ENCODE measurements around the gene CFDP1.

Gene CFDP1

GRCh38 chr16:75392906-75393305, 40.4 kb downstream of the CFDP1 start:
- H3K9me3 ChIP-seq: no peaks in the 10 kb centered on the region
- no peak for DNase-seq
- intact Hi-C loops (cut with DNase I; ENCODE audit: low total_unique reads): no loop called here
- peak overlapping the region; percentile 30 to 40 for H3K27ac ChIP-seq
- no peak for TF ChIP-seq CTCF (IDR thresholded peaks at IDR 0.05)
- peaks cover 0 to 25% (median 7%) of the 10 kb centered on the region in 3 donors for H3K36me3 ChIP-seq
- H3K27me3 ChIP-seq: no peaks in the 10 kb centered on the region
- H3K4me3 ChIP-seq: no peak overlapping the region
- H3K4me1 ChIP-seq: peaks cover 0 to 73% (median 26%) of the 10 kb centered on the region in 4 donors

GRCh38 chr16:75390926-75391653, 42.2 kb downstream of the CFDP1 start:
- H3K9me3 ChIP-seq: no peaks in the 10 kb centered on the region
- intact Hi-C loops (cut with DNase I; ENCODE audit: low total_unique reads): no loop called here
- peaks cover 0 to 25% (median 7%) of the 10 kb centered on the region in 3 donors for H3K36me3 ChIP-seq
- TF ChIP-seq CTCF (IDR thresholded peaks at IDR 0.05): no peak
- no peak for DNase-seq
- H3K27me3 ChIP-seq: no peaks in the 10 kb centered on the region
- H3K27ac ChIP-seq: peak overlapping the region in 1 of 2 donors; percentile 62
- no peak overlapping the region for H3K4me3 ChIP-seq
- peaks cover 0 to 66% (median 26%) of the 10 kb centered on the region in 4 donors for H3K4me1 ChIP-seq

GRCh38 chr16:75389096-75389690, 44.1 kb downstream of the CFDP1 start:
- DNase-seq: no peak
- H3K9me3 ChIP-seq: no peaks in the 10 kb centered on the region
- no peak for TF ChIP-seq CTCF (IDR thresholded peaks at IDR 0.05)
- intact Hi-C loops (cut with DNase I; ENCODE audit: low total_unique reads): no loop called here
- peaks cover 0 to 54% (median 27%) of the 10 kb centered on the region in 4 donors for H3K4me1 ChIP-seq
- peak overlapping the region; percentile 58 to 62 for H3K27ac ChIP-seq
- H3K36me3 ChIP-seq: peaks cover 0 to 25% (median 7%) of the 10 kb centered on the region in 3 donors
- no peaks in the 10 kb centered on the region for H3K27me3 ChIP-seq
- H3K4me3 ChIP-seq: no peak overlapping the region

- no peak overlapping the region for H3K4me3 ChIP-seq
- H3K27ac ChIP-seq: peak overlapping the region in 1 of 2 donors; percentile 62
- intact Hi-C loops (cut with DNase I; ENCODE audit: low total_unique reads): loop anchor here (2.0 kb wide), 1 partner anchor 153 kb away; no protein-coding TSS in a partner anchor
- no peaks in the 10 kb centered on the region for H3K27me3 ChIP-seq
- H3K36me3 ChIP-seq: peaks cover 0 to 15% (median 7%) of the 10 kb centered on the region in 3 donors
- no peaks in the 10 kb centered on the region for H3K9me3 ChIP-seq
- no peak for DNase-seq
- H3K4me1 ChIP-seq: peaks cover 0 to 45% (median 25%) of the 10 kb centered on the region in 4 donors
- no peak for TF ChIP-seq CTCF (IDR thresholded peaks at IDR 0.05)
Measured at GRCh38 chr16:75387951-75388350, 45.4 kb downstream of the CFDP1 start.

GRCh38 chr16:75385507-75386152, 47.7 kb downstream of the CFDP1 start:
- Histone ChIP-seq H3K27me3 (no peaks in the 10 kb centered on the region), H3K36me3 (peaks cover 0 to 2% (median 0%) of the 10 kb centered on the region in 3 donors), H3K4me1 (peaks cover 0 to 39% (median 26%) of the 10 kb centered on the region in 4 donors), H3K27ac (no peak overlapping the region), H3K4me3 (no peak overlapping the region), H3K9me3 (no peaks in the 10 kb centered on the region)
- TF ChIP-seq CTCF (IDR thresholded peaks at IDR 0.05): peak; percentile 69 to 90
- intact Hi-C loops (cut with DNase I; ENCODE audit: low total_unique reads): loop anchor here (2.0 kb wide), 1 partner anchor 151 kb away; no protein-coding TSS in a partner anchor
- DNase-seq: no peak

All from tibial artery (tissue), 4 donors.